ELR (cell line): ENCODE data around the gene BRF1.

ENCODE experiments used
- DNase-seq: peaks from one replicate; pipeline ENCODE4 v3.0.0-alpha.2; 2015; ENCODE audit warnings: low read depth

BRF1 gene

GRCh38 chr14:105211086-105211757 is 89.6 kb downstream of the BRF1 start:
- no peak for DNase-seq

DNA sequence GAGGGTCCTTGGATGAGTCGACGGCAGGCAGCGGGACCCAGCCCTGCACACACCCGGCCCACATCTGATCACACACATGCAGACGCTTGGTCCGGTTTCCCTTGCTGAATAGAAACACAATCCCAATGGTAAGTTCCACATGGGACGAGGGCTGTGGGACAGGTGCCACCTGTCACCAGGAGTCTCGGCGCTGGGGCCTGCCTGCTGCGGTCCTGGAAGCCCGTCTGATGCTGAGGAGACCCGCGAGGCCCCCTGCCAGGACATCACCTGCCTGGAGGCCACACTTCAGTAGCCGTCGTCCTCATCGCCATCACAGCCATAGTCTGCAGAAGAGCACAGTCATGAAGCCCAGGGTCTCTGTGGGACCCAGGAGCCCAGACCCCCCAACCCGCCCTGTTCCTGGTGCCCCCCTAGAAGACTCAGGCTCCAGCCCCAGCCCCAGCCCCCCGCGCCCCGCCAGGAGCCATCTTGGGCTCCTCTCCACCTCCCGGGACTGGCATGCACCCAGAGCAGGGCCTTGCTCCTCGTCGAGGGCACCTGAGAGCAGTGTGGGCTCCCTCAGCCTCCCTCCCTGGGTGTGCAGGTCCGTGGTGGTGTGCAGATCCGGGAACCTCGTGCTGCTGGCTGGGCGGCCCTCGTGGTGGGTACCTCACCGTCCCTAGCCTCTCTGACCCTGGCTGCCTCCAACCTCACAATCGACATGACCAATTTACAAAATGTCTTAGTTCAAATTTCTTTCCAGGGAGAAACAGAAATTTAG is 90.4 kb downstream of the BRF1 start:
- DNase-seq = no peak

DNA sequence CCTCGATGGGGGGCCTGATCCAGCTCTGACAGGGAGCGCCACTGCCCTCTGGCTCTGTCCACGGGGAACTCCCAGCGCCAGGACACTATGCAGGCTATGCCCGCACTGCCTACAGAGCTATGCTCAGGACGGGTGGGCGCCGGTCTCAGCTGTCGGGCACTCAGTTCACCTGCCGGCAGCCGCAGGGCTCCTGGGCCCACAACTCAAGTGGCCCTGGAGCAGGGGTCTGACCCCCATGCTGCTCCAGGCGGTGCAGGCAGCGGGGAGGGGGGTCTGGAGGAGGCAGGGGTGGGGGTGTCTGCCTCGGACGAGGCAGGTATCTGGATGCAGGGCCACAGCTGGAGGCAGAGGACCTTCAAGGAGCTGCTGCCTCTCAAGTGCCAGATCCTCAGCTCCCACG is 91.2 kb downstream of the BRF1 start:
- DNase-seq = no peak

GRCh38 chr14:105209091-105209490 is 91.7 kb downstream of the BRF1 start:
- DNase-seq = no peak

DNA sequence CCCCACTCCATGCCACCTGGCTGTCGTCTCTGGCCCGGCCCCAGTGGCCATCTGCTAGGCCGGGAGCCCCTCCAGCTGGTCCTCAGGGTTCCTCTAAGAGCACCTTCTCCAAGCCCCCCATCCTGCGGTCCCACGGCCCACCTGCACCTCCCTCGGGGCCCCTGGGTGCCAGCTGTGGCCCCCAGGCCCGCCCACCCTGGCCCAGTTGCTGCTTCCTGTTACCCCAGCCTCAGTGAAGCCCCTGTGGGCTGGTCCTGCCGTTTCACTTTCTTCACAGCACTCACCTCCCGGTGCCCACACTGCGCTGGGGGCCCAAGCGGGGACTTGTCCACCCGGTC is 92.1 kb downstream of the BRF1 start:
- DNase-seq = no peak

- DNase-seq = no peak
Observed at GRCh38 chr14:105207996-105208737, 92.6 kb downstream of the BRF1 start.

- no peak for DNase-seq
Observed at GRCh38 chr14:105207460-105207901, 93.3 kb downstream of the BRF1 start.

- no peak for DNase-seq
Observed at GRCh38 chr14:105206873-105207272, 93.9 kb downstream of the BRF1 start.

DNA sequence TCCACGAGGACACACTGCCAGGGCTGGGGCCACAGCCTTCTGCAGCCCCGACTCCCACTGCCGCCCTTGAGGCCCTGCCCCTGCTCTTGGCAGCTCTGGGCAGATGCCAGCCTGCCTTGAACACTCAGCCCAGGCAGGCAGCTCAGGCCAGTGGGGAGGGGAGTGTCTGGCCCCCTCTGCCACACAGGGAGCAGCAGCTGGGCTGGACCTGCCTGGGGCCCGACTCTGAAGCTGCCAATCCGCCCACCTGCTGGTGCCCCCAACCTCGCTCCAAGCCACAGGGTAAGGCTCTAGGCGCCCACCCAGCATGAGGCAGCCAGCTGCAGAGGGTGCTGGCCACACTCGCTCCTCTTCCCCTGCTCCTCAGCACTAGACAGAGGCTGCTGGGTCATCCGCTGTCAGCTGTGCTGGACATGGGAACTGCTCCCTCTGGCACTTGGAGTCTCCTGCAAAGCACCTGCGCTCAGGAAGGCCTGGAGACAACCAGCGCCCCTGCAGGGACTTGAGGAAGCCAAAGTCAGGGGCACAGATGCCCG is 95.1 kb downstream of the BRF1 start:
- DNase-seq = no peak

GRCh38 chr14:105204931-105205672 is 95.7 kb downstream of the BRF1 start:
- no peak for DNase-seq

DNA sequence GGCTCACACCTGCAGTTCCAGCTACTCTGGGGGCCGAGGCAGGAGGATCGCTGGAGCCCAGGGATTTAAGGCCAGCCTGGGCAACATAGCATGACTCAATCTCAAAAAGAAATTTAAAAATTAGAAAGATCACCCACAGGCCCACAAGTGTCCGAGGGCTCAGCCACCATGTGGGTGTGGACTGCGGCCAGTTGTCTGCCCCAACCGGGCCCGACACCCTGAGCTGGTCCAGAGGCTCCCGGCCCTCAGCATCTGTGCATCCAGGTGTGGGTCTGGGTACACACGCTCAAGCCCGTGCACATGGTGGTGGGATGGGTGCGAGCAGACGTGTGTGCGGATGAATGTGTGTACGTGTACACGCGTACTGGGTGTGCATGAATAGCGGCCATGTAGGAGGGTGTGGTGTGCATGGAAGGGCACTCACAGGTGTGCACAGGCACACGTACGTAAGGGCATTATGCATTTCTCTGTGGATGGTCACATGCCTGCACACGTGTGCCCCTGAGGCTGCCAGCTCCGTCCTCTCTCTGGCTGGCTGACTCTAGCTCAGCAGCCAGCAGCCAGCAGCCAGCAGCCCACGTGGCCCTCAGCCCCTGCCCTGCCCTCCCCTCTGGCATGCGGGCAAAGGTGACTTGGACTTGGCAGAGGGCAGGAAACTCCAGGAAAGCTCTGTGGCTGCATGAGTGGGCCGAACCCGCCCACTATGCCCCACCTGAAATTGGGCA is 96.4 kb downstream of the BRF1 start:
- DNase-seq = no peak

GRCh38 chr14:105203701-105204100 is 97.1 kb downstream of the BRF1 start:
- DNase-seq = no peak

- peak; percentile 73 for DNase-seq
Observed at GRCh38 chr14:105203057-105203531, 97.7 kb downstream of the BRF1 start.

DNA sequence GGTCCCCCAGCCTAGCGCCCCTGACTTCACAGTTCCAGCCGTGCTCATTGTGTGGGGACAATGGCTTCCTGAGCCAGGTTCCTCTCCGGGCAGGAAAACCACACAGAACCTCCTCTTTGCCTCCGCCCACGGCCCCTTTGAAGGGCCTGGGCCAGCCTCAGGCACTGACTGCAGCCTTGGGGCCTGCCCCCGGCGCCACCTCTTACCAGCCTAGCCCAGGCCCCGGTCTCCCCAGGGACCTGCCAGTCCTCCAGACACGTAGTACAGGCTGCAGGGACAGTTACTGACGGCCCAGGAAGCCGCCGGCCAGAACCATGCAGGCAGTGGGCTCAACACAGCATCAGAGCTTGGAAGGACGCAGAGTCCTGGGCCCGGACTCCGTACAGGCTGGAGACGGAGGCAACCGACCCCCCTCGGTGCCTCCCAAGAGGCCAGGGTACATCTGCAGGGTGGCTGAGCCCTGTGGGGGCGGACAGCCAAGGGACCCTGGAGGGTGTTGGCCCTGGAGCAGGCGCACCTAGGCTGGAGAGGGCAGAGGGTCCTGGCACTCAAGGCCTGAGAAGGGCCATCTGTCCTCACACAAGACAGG is 98.8 kb downstream of the BRF1 start:
- DNase-seq = no peak

GRCh38 chr14:105201156-105201924 is 99.5 kb downstream of the BRF1 start:
- no peak for DNase-seq

- DNase-seq = no peak
Observed at GRCh38 chr14:105200641-105201040, 100.2 kb downstream of the BRF1 start.

GRCh38 chr14:105200074-105200473 is 100.7 kb downstream of the BRF1 start:
- DNase-seq = no peak

GRCh38 chr14:105199093-105199492 is 101.7 kb downstream of the BRF1 start:
- DNase-seq = peak; percentile 54

GRCh38 chr14:105198588-105198987 is 102.2 kb downstream of the BRF1 start:
- no peak for DNase-seq

DNA sequence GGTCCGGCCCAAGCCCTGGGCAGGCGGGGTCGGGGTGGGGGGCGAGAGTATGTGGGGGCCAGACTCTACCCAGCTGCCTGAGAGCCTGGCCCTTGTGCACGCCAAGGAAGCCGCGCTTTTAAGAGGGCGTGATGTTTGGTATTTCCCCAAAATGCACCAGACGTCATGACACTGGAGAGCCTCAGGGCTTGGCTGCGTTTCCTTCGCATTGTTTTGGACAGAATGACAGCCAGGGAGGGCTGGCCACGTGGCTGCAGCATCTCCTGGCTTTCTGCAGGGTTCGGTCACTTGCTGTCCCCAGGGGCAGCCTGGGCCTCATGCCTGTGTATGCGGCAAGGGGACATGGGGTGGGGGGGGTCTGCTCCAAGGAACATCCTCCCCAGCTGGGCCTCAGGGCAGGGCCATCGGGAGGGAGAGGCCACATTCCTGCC is 103.6 kb downstream of the BRF1 start:
- peak; percentile 54 for DNase-seq
